HUES64 (cell line): Measurements from ENCODE around the gene CCDC197.

ENCODE experiments used
- H3K27ac ChIP-seq: 2 replicates; pipeline ENCODE4 v1.7.0; 2013; ENCODE audit warnings: low read depth, low read length, inconsistent platforms
- H3K27me3 ChIP-seq: 2 replicates; pipeline ENCODE4 v1.6.1; 2013; ENCODE audit warnings: mild to moderate bottlenecking, low read length; ENCODE audit not compliant: insufficient read depth
- H3K36me3 ChIP-seq: 2 replicates; pipeline ENCODE4 v1.6.1; 2013; ENCODE audit warnings: mild to moderate bottlenecking, low read length; ENCODE audit not compliant: insufficient read depth
- H3K4me1 ChIP-seq: 2 replicates; pipeline ENCODE4 v1.6.1; 2013; ENCODE audit warnings: mild to moderate bottlenecking, low read length, moderate library complexity; ENCODE audit not compliant: insufficient read depth
- H3K4me3 ChIP-seq: 2 replicates; pipeline ENCODE4 v1.5.1; 2013; ENCODE audit warnings: mild to moderate bottlenecking, low read length, moderate library complexity
- H3K9ac ChIP-seq: 2 replicates; pipeline ENCODE4 v1.6.1; 2013; ENCODE audit warnings: mild to moderate bottlenecking, low read depth, low read length
- H3K9me3 ChIP-seq: 2 replicates; pipeline ENCODE4 v1.6.1; 2013; ENCODE audit warnings: low read depth, low read length; ENCODE audit not compliant: insufficient read depth
- WGBS: fragments of 150-250, 120-280 bp; methylation state at CpG from one replicate; pipeline ENCODE4 v1.1.7; 2013; ENCODE audit warnings: missing lambda C conversion rate; 5-methylcytosine and 5-hydroxymethylcytosine counted together

Gene CCDC197

DNA sequence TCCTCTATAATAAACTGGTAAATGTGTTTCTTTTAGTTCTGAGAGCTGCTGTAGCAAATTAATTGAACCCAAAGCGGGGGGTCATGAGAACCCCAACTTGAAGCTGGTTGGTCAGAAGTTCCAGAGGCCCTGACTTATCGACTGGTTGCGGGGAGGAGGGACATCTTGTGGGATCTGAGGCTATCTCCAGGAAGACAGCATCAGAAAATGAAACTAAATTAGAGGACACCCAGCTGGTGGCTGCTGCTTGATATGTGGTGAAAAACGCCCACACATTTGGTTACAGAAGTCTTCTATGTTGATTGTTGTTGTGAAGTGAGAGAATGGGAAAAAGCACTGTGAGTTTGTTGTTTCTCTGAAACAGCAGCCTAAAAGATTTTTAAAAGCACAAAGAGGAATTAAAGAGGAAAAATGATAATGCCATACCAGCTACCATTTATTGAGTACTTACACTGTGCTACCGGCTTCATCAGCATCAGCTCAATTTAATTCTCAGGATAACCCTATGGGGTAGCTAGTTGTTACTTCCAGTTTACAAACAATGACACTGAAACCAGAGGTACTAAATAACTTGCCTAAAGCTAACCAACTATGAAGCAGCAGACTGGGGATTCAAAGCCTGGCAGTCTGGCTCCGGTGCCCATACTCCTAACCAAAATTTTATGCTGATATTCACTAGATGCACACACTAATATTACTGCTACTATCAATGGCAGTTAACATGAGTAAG, 59.6 kb downstream of the CCDC197 start:
- Histone ChIP-seq H3K27me3 (no peaks in the 10 kb centered on the region), H3K36me3 (peaks cover 96% of the 10 kb centered on the region), H3K9me3 (no peaks in the 10 kb centered on the region), H3K9ac (no peak overlapping the region), H3K4me1 (no peaks in the 10 kb centered on the region; the same call in 1 of the 2 replicates), H3K4me3 (no peak overlapping the region), H3K27ac (no peak overlapping the region)
- 91% methylated on average over 6 of the region's 6 CpGs for WGBS

DNA sequence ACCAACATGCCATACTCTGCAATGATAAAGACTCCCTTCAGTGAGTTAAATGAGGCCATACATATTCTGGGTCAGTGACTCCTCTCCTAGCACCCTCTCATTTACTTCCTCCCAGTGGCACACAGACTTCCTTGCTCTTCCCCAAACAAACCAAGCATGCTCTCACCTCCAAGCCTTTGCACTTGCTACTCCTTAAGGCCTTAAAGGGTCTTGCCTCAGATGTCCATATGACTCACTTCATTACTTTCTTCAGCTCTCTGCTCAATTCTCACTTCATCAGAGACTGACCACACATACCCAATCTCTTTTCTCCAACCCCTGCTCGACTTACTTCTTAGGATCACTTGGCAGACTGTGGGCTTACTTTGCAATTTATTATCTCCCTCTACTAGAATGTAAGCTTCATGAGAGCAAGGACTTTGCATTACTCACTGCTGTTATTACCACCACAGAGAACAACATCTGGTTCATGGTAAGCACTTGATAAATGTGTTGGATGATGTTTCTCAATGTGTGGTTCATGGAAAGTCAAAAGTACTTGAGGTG, 61.1 kb downstream of the CCDC197 start:
- Histone ChIP-seq H3K4me3 (no peak overlapping the region), H3K4me1 (peaks cover 10% of the 10 kb centered on the region; the same call in 1 of the 2 replicates), H3K27ac (no peak overlapping the region), H3K27me3 (no peaks in the 10 kb centered on the region), H3K9me3 (no peaks in the 10 kb centered on the region), H3K9ac (no peak overlapping the region), H3K36me3 (peaks cover 90% of the 10 kb centered on the region)
- 93% methylated on average over 1 of the region's 1 CpG for WGBS
